Activated T-cell treated with anti-CD3 and anti-CD28 coated beads, Interleukin-2, amount 50 U/mL, for 72 hours (primary cell): ENCODE results near the gene GPR107. TPM values are rescaled to one million over a fixed set of nuclear protein-coding genes. Genes with fewer than 3 reads are reported as not detected.

ENCODE experiments used
- ATAC-seq, 2 donors: fragments of 150-1000 bp; cut with Tn5 transposase; replicated peaks in 1 of 2; 2 replicates each; pipeline ENCODE4 v1.10.0; 2021; ENCODE audit warnings: moderate library complexity in 2 of 2, mild to moderate bottlenecking in 1 of 2
- DNase-seq, 2 donors: peaks; one replicate each; pipeline ENCODE4 v3.0.0; 2021 to 2022; ENCODE audit warnings: mixed read lengths in 1 of 2
- H3K27ac Mint-ChIP-seq: one replicate; pipeline ENCODE4 v1.8.0; 2022; ENCODE audit warnings: mild to moderate bottlenecking, moderate library complexity, mixed read lengths
- H3K27me3 Mint-ChIP-seq: one replicate; pipeline ENCODE4 v1.8.0; 2022; ENCODE audit warnings: low read depth, mixed read lengths
- H3K36me3 Mint-ChIP-seq, 2 donors: one replicate each; pipeline ENCODE4 v1.8.0; 2022; ENCODE audit warnings: mixed read lengths in 2 of 2, mild to moderate bottlenecking in 1 of 2; ENCODE audit not compliant: insufficient read depth in 2 of 2
- H3K4me1 Mint-ChIP-seq: one replicate; pipeline ENCODE4 v1.8.0; 2022; ENCODE audit warnings: low read depth, mixed read lengths
- H3K4me3 Mint-ChIP-seq, 2 donors: one replicate each; pipeline ENCODE4 v1.8.0; 2022; ENCODE audit warnings: mild to moderate bottlenecking in 2 of 2, mixed read lengths in 2 of 2, moderate library complexity in 2 of 2
- H3K9me3 Mint-ChIP-seq, 2 donors: one replicate each; pipeline ENCODE4 v1.8.0; 2022; ENCODE audit warnings: mixed read lengths in 2 of 2
- total RNA-seq, 2 donors: library from RNA; stranded (reverse); gene quantifications; one replicate each; pipeline ENCODE4 v1.2.3, GENCODE V29; 2022

Gene GPR107
- total RNA-seq, 2 donors from 2014 or later: 27.3 to 31.7 TPM

GRCh38 chr9:130172858-130173665, 119.4 kb downstream of the GPR107 start:
- no peak overlapping the region for H3K27ac Mint-ChIP-seq
- no peaks in the 10 kb centered on the region for H3K36me3 Mint-ChIP-seq
- no peaks in the 10 kb centered on the region for H3K9me3 Mint-ChIP-seq
- H3K4me3 Mint-ChIP-seq: peak overlapping the region; percentile 83 to 86
- DNase-seq (peak; percentile 50 to 60), ATAC-seq (peak; percentile 48 to 56)
- peaks cover 11% of the 10 kb centered on the region for H3K4me1 Mint-ChIP-seq
- H3K27me3 Mint-ChIP-seq: peaks cover 27% of the 10 kb centered on the region

GRCh38 chr9:130173666-130173983, 119.9 kb downstream of the GPR107 start:
- Mint-ChIP-seq H3K4me1 (peaks cover 13% of the 10 kb centered on the region), H3K9me3 (no peaks in the 10 kb centered on the region), H3K4me3 (peak overlapping the region; percentile 83 to 86), H3K27me3 (peaks cover 22% of the 10 kb centered on the region), H3K36me3 (no peaks in the 10 kb centered on the region), H3K27ac (no peak overlapping the region)
- DNase-seq (no peak), ATAC-seq (no peak)

GRCh38 chr9:130174025-130174424, 120.3 kb downstream of the GPR107 start:
- Mint-ChIP-seq H3K36me3 (no peaks in the 10 kb centered on the region), H3K27me3 (peaks cover 20% of the 10 kb centered on the region), H3K27ac (no peak overlapping the region), H3K9me3 (no peaks in the 10 kb centered on the region), H3K4me1 (peaks cover 15% of the 10 kb centered on the region), H3K4me3 (peak overlapping the region; percentile 83 to 86)
- DNase-seq: no peak
- no peak for ATAC-seq

GRCh38 chr9:130174920-130175321, 121.2 kb downstream of the GPR107 start:
- Mint-ChIP-seq H3K4me1 (peaks cover 20% of the 10 kb centered on the region), H3K27ac (no peak overlapping the region), H3K36me3 (no peaks in the 10 kb centered on the region), H3K27me3 (peaks cover 11% of the 10 kb centered on the region), H3K4me3 (peak overlapping the region in 1 of 2 donors; percentile 15), H3K9me3 (no peaks in the 10 kb centered on the region)
- DNase-seq (no peak), ATAC-seq (no peak)

DNA sequence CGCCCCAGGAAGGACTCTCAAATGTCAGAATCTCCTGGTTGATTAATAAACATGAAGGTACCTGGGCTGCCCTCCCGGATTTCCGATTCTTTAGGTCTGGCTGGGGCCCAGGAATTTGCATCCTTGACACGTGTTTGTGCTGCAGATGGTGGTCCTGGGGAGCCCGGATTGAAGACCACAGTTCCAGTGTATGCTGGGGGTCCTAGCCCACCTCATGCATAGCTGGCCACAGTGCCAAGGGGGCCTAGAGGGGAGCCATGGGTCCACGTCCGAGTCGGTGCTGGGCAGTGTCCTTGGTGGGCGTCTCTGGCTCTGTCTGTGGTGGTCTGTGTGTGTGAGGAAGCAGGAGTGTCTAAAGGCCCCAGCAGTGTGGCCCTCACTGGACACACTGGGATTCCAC, 121.6 kb downstream of the GPR107 start:
- ATAC-seq: no peak
- no peak overlapping the region for H3K4me3 Mint-ChIP-seq
- H3K36me3 Mint-ChIP-seq: no peaks in the 10 kb centered on the region
- no peaks in the 10 kb centered on the region for H3K9me3 Mint-ChIP-seq
- no peak for DNase-seq
- H3K27ac Mint-ChIP-seq: no peak overlapping the region
- peaks cover 10% of the 10 kb centered on the region for H3K27me3 Mint-ChIP-seq
- peaks cover 20% of the 10 kb centered on the region for H3K4me1 Mint-ChIP-seq

- no peak for DNase-seq
- no peaks in the 10 kb centered on the region for H3K9me3 Mint-ChIP-seq
- no peaks in the 10 kb centered on the region for H3K27me3 Mint-ChIP-seq
- no peak overlapping the region for H3K27ac Mint-ChIP-seq
- H3K4me3 Mint-ChIP-seq: no peak overlapping the region
- ATAC-seq: no peak
- peaks cover 20% of the 10 kb centered on the region for H3K4me1 Mint-ChIP-seq
- no peaks in the 10 kb centered on the region for H3K36me3 Mint-ChIP-seq
Measured at GRCh38 chr9:130176760-130177159, 123.1 kb downstream of the GPR107 start.

GRCh38 chr9:130177898-130178805, 124.4 kb downstream of the GPR107 start:
- H3K27ac Mint-ChIP-seq: no peak overlapping the region
- ATAC-seq (no peak), DNase-seq (no peak)
- peaks cover 20% of the 10 kb centered on the region for H3K4me1 Mint-ChIP-seq
- no peaks in the 10 kb centered on the region for H3K27me3 Mint-ChIP-seq
- H3K36me3 Mint-ChIP-seq: no peaks in the 10 kb centered on the region
- no peak overlapping the region for H3K4me3 Mint-ChIP-seq
- H3K9me3 Mint-ChIP-seq: no peaks in the 10 kb centered on the region

DNA sequence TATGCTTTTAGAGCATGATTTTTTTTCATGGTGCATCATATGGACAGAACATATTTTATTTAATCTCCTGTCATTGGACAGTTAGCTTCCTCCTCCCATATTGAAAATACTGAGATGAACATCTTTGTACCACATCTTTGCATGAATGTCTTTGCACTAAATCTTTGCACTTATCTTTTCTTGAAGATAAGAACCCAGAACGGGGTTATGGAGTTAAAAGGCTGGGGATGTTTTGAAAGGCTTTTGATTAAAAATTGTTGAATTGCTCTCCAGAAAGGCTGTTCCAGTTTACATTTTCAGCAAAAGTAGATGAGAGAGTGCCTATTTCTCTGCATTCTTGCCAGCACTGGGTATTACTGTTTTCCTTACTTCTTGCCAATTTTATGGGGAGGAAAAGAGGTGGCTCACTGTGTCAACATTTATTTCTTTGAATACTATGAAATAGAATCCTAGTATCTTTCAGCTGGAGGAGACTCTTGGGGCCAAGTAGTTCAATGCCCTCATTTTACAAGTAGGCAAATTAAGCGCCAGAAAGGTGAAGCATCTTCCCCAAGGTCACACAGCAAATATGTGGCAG, 125.7 kb downstream of the GPR107 start:
- DNase-seq: no peak
- no peak for ATAC-seq
- Mint-ChIP-seq H3K27ac (no peak overlapping the region), H3K4me1 (peaks cover 18% of the 10 kb centered on the region), H3K9me3 (no peaks in the 10 kb centered on the region), H3K27me3 (no peaks in the 10 kb centered on the region), H3K36me3 (no peaks in the 10 kb centered on the region), H3K4me3 (no peak overlapping the region)

DNA sequence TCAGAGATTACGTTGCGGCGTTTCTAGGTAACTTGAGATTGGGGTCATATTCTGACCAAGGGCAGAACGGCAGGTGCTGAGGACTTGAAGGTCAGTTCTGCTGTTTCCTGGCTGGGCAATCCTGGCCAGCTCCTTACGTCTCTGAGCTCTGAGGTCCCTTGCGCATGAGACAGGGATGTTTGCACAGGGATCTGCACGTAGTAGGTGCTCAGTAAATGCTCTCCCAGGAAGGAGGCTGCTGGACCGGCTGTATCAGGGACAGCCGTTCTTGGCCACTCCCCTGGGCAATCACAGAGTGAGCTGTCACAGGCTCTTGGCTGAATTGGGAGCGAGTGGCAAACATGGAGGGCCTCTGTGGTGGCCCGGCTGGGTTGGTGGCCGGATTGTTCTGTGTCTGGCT, 126.8 kb downstream of the GPR107 start:
- Mint-ChIP-seq H3K27me3 (no peaks in the 10 kb centered on the region), H3K9me3 (no peaks in the 10 kb centered on the region), H3K4me3 (no peak overlapping the region), H3K36me3 (no peaks in the 10 kb centered on the region), H3K4me1 (peaks cover 17% of the 10 kb centered on the region), H3K27ac (no peak overlapping the region)
- DNase-seq: no peak
- no peak for ATAC-seq

DNA sequence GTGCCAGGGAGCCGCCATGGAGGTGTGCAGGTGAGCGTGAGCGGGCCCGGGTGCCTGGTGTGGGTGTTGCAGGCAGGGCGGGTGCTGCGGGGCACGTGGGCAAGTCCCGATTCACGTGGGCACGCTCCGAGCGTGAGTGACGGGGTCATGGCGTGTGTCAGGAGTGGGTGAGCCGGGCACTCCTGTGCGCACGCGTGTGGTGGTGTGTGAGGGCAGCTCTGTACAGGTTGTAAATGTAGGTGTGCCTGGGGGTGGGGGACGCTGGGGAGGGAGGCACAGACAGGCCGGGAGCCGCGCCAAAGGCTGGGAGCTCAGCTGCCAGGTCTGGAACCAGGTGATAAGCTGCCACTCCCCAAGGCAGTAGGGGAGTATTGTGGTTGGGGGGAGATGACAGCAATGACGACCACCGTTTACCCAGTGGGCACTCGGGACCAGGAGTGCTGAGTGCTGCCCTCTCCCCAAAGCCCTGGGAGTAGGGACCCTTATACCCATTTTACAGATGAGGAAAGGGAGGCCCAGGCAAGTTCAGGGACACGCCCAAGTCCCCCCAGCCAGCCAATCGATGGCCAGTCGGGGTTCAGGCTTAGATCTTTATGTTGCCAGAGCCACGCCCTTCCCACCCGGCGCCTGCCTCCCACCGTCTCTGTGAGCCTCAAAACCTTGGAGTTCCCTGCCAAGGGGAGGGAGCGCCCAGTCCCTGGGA, 128.1 kb downstream of the GPR107 start:
- Mint-ChIP-seq H3K36me3 (no peaks in the 10 kb centered on the region), H3K27me3 (no peaks in the 10 kb centered on the region), H3K27ac (no peak overlapping the region), H3K4me1 (peaks cover 17% of the 10 kb centered on the region), H3K4me3 (no peak overlapping the region), H3K9me3 (no peaks in the 10 kb centered on the region)
- DNase-seq: no peak
- no peak for ATAC-seq

DNA sequence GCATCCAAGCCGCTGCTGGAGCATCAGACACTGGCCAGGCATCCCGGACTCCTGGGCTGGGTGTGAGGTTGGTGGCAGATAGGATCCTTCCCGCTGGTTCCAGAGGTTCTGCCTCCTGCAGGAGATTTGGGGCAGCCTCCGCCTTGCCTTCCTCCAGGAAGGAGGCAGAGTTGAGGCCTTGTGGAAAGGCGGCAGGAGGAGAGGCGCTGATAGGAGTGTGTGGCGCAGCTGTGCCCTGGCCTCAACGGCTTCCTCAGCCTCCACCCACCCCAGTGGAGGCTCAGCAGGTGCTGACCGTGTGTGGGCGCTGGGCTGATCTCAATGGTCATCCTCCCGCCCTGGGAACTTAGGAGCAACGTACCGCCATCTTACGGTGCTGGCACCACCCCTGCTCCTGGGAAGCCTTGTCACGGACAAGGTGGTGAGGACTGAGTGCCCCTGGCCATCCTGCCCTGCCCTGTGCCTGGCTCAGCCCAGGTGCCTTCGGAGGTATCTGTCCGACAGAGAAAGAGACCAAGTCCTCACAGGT, 128.7 kb downstream of the GPR107 start:
- Mint-ChIP-seq H3K9me3 (no peaks in the 10 kb centered on the region), H3K4me3 (no peak overlapping the region), H3K36me3 (no peaks in the 10 kb centered on the region), H3K27ac (no peak overlapping the region), H3K27me3 (no peaks in the 10 kb centered on the region), H3K4me1 (peaks cover 17% of the 10 kb centered on the region)
- ATAC-seq: no peak
- no peak for DNase-seq

DNA sequence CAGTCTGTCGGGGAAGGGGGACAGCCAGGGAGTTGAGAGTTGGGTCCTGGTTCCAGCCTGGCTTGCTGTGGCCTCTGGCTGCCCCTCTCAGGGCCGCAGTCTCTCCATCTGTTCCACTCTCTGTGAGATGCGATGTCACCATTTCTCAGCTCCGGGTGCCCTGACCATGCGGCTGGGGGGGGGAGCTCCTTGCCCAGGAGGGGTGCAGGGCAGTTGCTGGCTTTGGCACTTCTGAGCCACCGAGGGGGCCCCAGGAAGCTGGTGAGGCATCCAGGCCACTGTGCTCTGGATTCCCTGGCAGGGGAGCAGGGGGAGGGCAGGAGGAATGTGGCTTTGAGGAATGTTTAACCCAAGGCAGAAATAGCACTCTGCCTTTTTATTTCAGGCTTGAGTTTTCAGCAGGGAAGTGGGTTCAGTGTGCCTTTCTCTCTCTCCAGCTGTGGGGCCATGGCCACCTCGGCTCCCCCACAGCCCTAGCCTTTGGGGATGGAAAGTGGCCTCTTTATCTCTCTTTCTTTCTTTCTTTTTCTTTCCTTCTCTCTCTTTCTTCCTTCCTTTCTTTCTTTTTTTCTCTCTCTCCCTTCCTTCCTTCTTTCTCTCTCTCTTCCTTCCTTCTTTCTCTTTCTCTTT, 129.5 kb downstream of the GPR107 start:
- no peak for ATAC-seq
- H3K4me3 Mint-ChIP-seq: no peak overlapping the region
- no peak for DNase-seq
- H3K27ac Mint-ChIP-seq: no peak overlapping the region
- H3K27me3 Mint-ChIP-seq: no peaks in the 10 kb centered on the region
- no peaks in the 10 kb centered on the region for H3K36me3 Mint-ChIP-seq
- peaks cover 16% of the 10 kb centered on the region for H3K4me1 Mint-ChIP-seq
- H3K9me3 Mint-ChIP-seq: no peaks in the 10 kb centered on the region
